SU-DHL-6 (cell line): ENCODE results near the gene DHPS.

ENCODE experiments used
- H2AFZ ChIP-seq: fragments of 200-600 bp; sonication (generic); 2 replicates; pipeline ENCODE4 v1.6.1; 2014; ENCODE audit warnings: low read depth, mild to moderate bottlenecking, moderate library complexity, mixed read lengths, antibody characterized with exemption, low read length; ENCODE audit not compliant: severe bottlenecking
- H3F3A ChIP-seq: fragments of 200-600 bp; shearing (Covaris generic); 2 replicates; pipeline ENCODE4 v1.6.0; 2016; ENCODE audit warnings: antibody characterized with exemption, mild to moderate bottlenecking; ENCODE audit not compliant: insufficient read depth
- H3K27ac ChIP-seq: fragments of 200-600 bp; sonication (generic); 2 replicates; pipeline ENCODE4 v1.5.1; 2016; ENCODE audit warnings: low read depth, mild to moderate bottlenecking, low read length, moderate library complexity, mixed read lengths
- H3K27me3 ChIP-seq: fragments of 200-600 bp; sonication (generic), shearing (Covaris generic); 2 replicates; pipeline ENCODE4 v1.6.0; 2014; ENCODE audit warnings: mild to moderate bottlenecking, low read length
- H3K36me3 ChIP-seq: fragments of 200-600 bp; sonication (generic); 2 replicates; pipeline ENCODE4 v1.6.1; 2014; ENCODE audit warnings: mild to moderate bottlenecking, low read length, mixed read lengths
- H3K4me2 ChIP-seq: fragments of 300-600, 200-600 bp; shearing (Covaris generic), sonication (generic); 2 replicates; pipeline ENCODE4 v1.6.0; 2014; ENCODE audit warnings: low read length, low read depth, mild to moderate bottlenecking; ENCODE audit not compliant: poor library complexity, severe bottlenecking
- H3K4me3 ChIP-seq: fragments of 200-600 bp; sonication (generic); 2 replicates; pipeline ENCODE4 v1.5.1; 2014; ENCODE audit warnings: antibody characterized with exemption, low read length, mild to moderate bottlenecking, mixed read lengths; ENCODE audit not compliant: insufficient read depth, poor library complexity, severe bottlenecking
- H3K79me2 ChIP-seq: fragments of 200-600 bp; sonication (generic); 2 replicates; pipeline ENCODE4 v1.6.1; 2014; ENCODE audit warnings: mild to moderate bottlenecking, low read length, moderate library complexity; ENCODE audit not compliant: insufficient read depth
- H3K9ac ChIP-seq: fragments of 200-600 bp; sonication (generic); 2 replicates; pipeline ENCODE4 v1.7.0; 2014; ENCODE audit warnings: mild to moderate bottlenecking, low read length
- H3K9me2 ChIP-seq: fragments of 200-600 bp; sonication (generic); replicated peaks from 2 replicates; pipeline ENCODE4 v1.6.1; 2014; ENCODE audit warnings: low read length; ENCODE audit not compliant: insufficient read depth
- H3K9me3 ChIP-seq: fragments of 200-600 bp; sonication (generic); 2 replicates; pipeline ENCODE4 v1.6.1; 2014; ENCODE audit warnings: low read length, mixed read lengths; ENCODE audit not compliant: insufficient read depth
- H4K20me1 ChIP-seq: fragments of 200-600 bp; sonication (generic); 2 replicates; pipeline ENCODE4 v1.6.1; 2014; ENCODE audit warnings: low read depth, mild to moderate bottlenecking, antibody characterized with exemption, low read length, moderate library complexity, mixed read lengths
- EZH2phosphoT487 ChIP-seq: fragments of 200-600 bp; sonication (generic), shearing (Covaris generic); conservative IDR thresholded peaks from 2 replicates; pipeline ENCODE4 v1.6.1; 2018; ENCODE audit warnings: mild to moderate bottlenecking, antibody characterized with exemption, low read length, moderate library complexity, mixed read lengths
- TF ChIP-seq, protein P1 (sequence below): fragments of 200-600 bp; sonication (generic); IDR thresholded peaks from one replicate; pipeline ENCODE4 v1.5.1; 2017; ENCODE audit warnings: antibody characterized with exemption, mild to moderate bottlenecking, low read length, moderate library complexity; ENCODE audit not compliant: insufficient read depth, poor library complexity, severe bottlenecking

The DHPS gene

DNA sequence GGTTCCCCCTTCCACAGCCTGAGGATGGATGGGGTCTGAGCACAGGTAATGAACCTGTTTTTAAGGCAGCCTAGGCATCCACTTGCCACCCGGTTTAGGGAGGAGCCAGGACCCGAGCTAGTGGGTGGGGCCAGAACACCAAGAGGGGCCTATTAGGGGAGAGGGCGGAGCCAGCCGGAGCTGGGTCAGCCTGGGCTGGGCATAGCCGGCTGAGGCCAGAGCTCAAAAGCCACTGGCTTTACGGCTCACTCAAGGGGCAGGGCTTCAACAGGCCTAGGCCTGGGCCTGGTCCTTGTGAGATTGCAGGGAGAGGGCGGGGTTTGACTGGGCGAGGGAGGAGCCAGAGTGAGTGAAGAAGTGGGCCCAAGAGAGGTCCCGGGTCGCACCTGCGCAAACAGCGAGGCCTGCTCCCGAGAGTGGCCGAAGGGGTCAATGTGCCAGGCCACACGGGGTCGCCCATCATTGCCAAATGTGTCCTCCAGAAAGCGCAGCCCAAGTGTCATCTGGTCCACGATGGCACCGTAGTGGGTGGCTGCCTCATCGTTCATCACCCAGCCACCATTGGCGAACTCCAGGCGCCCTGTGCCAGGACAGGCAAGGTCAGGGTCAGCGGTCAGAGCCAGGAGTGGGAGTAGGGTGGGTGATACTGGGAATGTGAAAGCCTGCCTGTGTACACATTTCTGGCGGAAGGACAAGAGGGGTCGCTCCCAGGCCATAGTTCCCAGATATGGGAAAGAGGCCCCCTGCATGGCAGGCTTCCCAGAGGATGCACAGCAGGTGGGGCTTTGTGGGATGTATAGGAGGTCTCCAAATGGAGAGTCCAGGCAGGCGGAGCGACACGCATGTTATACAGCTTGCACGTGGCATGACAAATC is 17.0 kb downstream of the DHPS start:
- Histone ChIP-seq H3K79me2 (peaks cover 36% of the 10 kb centered on the region), H4K20me1 (no peaks in the 10 kb centered on the region), H3K9me3 (no peaks in the 10 kb centered on the region), H3K4me2 (peak overlapping the region; percentile 66), H3K9ac (peak overlapping the region; percentile 90), H3K27ac (peak overlapping the region; percentile 82), H3K9me2 (no peaks in the 10 kb centered on the region), H3F3A (peaks cover 7% of the 10 kb centered on the region; the same call in 1 of the 2 replicates), H3K27me3 (no peaks in the 10 kb centered on the region), H2AFZ (peak overlapping the region; percentile 14), H3K36me3 (no peaks in the 10 kb centered on the region; the same call in 1 of the 2 replicates), H3K4me3 (no peak overlapping the region)
- no peak for TF ChIP-seq EZH2phosphoT487
- TF ChIP-seq, protein P1, sequence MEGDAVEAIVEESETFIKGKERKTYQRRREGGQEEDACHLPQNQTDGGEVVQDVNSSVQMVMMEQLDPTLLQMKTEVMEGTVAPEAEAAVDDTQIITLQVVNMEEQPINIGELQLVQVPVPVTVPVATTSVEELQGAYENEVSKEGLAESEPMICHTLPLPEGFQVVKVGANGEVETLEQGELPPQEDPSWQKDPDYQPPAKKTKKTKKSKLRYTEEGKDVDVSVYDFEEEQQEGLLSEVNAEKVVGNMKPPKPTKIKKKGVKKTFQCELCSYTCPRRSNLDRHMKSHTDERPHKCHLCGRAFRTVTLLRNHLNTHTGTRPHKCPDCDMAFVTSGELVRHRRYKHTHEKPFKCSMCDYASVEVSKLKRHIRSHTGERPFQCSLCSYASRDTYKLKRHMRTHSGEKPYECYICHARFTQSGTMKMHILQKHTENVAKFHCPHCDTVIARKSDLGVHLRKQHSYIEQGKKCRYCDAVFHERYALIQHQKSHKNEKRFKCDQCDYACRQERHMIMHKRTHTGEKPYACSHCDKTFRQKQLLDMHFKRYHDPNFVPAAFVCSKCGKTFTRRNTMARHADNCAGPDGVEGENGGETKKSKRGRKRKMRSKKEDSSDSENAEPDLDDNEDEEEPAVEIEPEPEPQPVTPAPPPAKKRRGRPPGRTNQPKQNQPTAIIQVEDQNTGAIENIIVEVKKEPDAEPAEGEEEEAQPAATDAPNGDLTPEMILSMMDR, result no peak

DNA sequence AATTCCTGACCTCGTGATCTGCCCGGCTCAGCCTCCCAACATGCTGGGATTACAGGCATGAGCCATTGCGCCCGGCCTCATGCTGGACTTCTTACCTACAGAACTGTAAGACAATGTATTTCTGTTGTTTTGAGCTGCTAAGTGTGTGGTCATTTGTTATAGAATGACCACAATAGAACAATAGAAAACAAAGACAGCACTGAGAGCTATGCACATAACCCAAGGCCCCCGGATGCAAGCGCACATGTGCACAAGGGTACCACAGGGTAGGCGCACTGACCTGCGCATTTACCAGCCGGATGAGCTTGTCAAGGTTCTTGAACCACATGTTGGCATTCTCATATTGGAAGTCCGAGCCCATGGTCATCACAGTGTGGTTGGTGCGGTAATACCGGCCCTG is 20.7 kb downstream of the DHPS start:
- Histone ChIP-seq H3K4me2 (no peak overlapping the region), H3K9me3 (no peaks in the 10 kb centered on the region)

DNA sequence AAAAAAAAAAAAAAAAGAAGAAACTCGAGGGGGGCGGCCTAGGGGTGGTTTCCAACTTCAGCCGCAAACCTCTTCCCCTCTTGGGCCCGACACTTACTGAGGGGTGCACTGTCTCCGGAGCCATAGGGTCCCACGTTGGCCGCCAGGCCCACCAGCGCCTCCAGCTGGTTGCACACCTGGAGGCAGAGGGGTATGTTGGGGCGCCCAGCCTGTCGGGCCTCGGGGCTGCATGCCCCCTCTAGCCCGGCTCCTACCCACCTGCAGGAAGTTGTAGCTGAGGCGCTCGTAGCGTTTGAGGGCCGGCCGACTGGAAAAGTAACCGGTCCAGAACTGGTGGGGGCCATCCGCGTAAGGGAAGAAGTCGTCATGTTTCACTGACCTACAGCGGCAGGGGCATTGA is 23.7 kb downstream of the DHPS start:
- H3K9me2 ChIP-seq, result no peaks in the 10 kb centered on the region
- no peaks in the 10 kb centered on the region for H3K9me3 ChIP-seq
- no peaks in the 10 kb centered on the region for H3K27me3 ChIP-seq
- H3K9ac ChIP-seq, result no peak overlapping the region
- no peak for TF ChIP-seq EZH2phosphoT487
- TF ChIP-seq, protein P1, result no peak
- H4K20me1 ChIP-seq, result no peaks in the 10 kb centered on the region
- 0 out of 2 replicates have a peak, but pooled peaks cover 10% of the 10 kb centered on the region for H3K36me3 ChIP-seq
- H3K4me3 ChIP-seq, result no peak overlapping the region
- no peak overlapping the region for H3K27ac ChIP-seq
- H3K4me2 ChIP-seq, result no peak overlapping the region
- no peak overlapping the region for H2AFZ ChIP-seq
- no peaks in the 10 kb centered on the region for H3K79me2 ChIP-seq
- H3F3A ChIP-seq, result no peaks in the 10 kb centered on the region

More for the DNA sequence above, 20.7 kb downstream of the DHPS start:
- TF ChIP-seq EZH2phosphoT487, result no peak
- TF ChIP-seq, protein P1, result no peak
- no peak overlapping the region for H3K4me3 ChIP-seq
- H3K27ac ChIP-seq, result no peak overlapping the region
- H3K79me2 ChIP-seq, result peaks cover 11% of the 10 kb centered on the region
- no peaks in the 10 kb centered on the region for H3K9me2 ChIP-seq
- H3K9ac ChIP-seq, result no peak overlapping the region
- no peaks in the 10 kb centered on the region for H3K27me3 ChIP-seq
- H3F3A ChIP-seq, result peaks cover 5% of the 10 kb centered on the region; the same call in 1 of the 2 replicates
- H4K20me1 ChIP-seq, result no peaks in the 10 kb centered on the region
- H2AFZ ChIP-seq, result no peak overlapping the region
- H3K36me3 ChIP-seq, result peaks cover 10% of the 10 kb centered on the region; the same call in 1 of the 2 replicates
